HUES6 (cell line): ENCODE measurements around the gene CPT1B.
A peak's percentile ranks its signal among the peaks of the same experiment; 100 is the strongest.
"Not testable (repeated sequence)": the region's sequence is repeated elsewhere in the genome, so short reads cannot be mapped to it uniquely, and the experiment has no call there.

Experiments
- H3K27ac ChIP-seq: 2 replicates; pipeline ENCODE4 v1.7.0; 2013; ENCODE audit warnings: low read depth, mild to moderate bottlenecking, low read length, inconsistent platforms
- H3K27me3 ChIP-seq: 2 replicates; pipeline ENCODE4 v1.6.1; 2013; ENCODE audit warnings: low read length; ENCODE audit not compliant: control insufficient read depth, insufficient read depth
- H3K36me3 ChIP-seq: 2 replicates; pipeline ENCODE4 v1.6.1; 2013; ENCODE audit warnings: low read length; ENCODE audit not compliant: control insufficient read depth, insufficient read depth
- H3K4me1 ChIP-seq: 2 replicates; pipeline ENCODE4 v1.6.1; 2013; ENCODE audit warnings: low read length; ENCODE audit not compliant: control insufficient read depth, insufficient read depth
- H3K4me3 ChIP-seq: 2 replicates; pipeline ENCODE4 v1.5.1; 2013; ENCODE audit warnings: low read depth, low read length
- H3K9ac ChIP-seq: one replicate; pipeline ENCODE4 v1.6.1; 2013; ENCODE audit warnings: mild to moderate bottlenecking, low read length
- H3K9me3 ChIP-seq: 2 replicates; pipeline ENCODE4 v1.6.1; 2013; ENCODE audit warnings: low read depth, low read length; ENCODE audit not compliant: control insufficient read depth, insufficient read depth

Gene CPT1B

DNA sequence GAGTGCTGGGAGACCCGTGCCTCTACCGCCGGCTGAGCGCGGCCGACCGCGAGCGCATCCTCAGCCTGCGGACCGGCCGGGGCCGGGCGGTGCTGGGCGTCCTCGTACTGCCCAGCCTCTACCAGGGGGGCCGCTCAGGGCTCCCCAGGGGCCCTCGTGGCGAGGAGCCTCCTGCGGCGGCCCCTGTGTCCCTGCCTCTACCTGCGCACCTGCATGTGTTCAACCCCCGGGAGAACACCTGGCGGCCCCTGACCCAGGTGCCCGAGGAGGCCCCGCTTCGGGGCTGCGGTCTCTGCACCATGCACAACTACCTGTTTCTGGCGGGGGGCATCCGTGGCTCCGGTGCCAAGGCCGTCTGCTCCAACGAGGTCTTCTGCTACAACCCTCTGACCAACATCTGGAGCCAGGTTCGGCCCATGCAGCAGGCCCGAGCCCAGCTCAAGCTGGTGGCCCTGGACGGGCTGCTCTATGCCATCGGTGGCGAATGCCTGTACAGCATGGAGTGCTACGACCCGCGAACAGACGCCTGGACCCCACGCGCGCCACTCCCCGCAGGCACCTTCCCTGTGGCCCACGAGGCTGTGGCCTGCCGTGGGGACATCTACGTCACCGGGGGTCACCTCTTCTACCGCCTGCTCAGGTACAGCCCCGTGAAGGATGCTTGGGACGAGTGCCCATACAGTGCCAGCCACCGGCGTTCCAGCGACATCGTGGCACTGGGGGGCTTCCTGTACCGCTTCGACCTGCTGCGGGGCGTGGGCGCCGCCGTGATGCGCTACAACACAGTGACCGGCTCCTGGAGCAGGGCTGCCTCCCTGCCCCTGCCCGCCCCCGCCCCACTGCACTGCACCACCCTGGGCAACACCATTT, 29.1 kb downstream of the CPT1B start:
- Histone ChIP-seq H3K27ac (no peak overlapping the region), H3K9ac (no peak overlapping the region), H3K4me3 (no peak overlapping the region), H3K9me3 (no peaks in the 10 kb centered on the region), H3K36me3 (no peaks in the 10 kb centered on the region), H3K4me1 (no peaks in the 10 kb centered on the region), H3K27me3 (peaks cover 22% of the 10 kb centered on the region)

DNA sequence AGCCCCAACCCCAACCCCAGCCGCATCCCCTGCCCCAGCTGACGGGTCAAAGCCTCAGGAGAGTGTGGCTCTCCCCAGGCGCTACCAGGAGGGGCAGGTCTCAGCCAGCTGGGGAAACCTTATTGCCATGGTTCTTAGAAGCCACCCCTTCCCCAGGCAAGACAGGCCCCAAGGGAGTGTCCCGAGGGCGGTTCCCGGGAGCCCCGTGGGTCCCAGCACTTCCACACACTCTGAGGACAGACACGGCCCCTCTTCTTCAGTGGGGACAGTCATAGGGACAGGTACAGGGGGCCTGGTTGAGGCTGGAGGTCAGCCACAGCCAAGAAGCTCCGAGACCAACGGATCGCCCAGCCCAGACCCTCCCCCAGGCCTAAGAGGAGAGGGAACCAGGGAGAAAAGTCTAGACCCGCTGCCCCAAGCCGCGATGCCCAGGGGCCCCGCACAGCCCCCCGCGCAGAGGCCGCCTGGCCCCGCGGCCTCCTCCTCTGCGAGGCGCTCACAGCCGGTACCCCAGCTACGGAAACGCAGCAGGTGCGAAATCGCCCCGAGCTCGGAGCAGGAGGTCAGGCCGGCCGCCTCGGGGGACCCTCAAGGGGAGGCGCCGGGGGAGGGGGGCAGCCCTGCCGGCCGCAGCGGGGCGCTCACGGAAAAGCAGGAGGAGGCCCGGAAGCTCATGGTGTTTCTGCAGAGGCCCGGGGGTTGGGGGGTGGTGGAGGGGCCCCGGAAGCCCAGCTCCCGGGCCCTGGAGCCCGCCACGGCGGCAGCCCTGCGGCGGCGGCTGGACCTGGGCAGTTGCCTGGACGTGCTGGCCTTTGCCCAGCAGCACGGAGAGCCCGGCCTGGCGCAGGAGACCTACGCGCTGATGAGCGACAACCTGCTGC, 29.9 kb downstream of the CPT1B start:
- Histone ChIP-seq H3K36me3 (no peaks in the 10 kb centered on the region), H3K4me3 (no peak overlapping the region), H3K9ac (no peak overlapping the region), H3K4me1 (no peaks in the 10 kb centered on the region), H3K27ac (no peak overlapping the region), H3K9me3 (no peaks in the 10 kb centered on the region), H3K27me3 (peaks cover 22% of the 10 kb centered on the region)

DNA sequence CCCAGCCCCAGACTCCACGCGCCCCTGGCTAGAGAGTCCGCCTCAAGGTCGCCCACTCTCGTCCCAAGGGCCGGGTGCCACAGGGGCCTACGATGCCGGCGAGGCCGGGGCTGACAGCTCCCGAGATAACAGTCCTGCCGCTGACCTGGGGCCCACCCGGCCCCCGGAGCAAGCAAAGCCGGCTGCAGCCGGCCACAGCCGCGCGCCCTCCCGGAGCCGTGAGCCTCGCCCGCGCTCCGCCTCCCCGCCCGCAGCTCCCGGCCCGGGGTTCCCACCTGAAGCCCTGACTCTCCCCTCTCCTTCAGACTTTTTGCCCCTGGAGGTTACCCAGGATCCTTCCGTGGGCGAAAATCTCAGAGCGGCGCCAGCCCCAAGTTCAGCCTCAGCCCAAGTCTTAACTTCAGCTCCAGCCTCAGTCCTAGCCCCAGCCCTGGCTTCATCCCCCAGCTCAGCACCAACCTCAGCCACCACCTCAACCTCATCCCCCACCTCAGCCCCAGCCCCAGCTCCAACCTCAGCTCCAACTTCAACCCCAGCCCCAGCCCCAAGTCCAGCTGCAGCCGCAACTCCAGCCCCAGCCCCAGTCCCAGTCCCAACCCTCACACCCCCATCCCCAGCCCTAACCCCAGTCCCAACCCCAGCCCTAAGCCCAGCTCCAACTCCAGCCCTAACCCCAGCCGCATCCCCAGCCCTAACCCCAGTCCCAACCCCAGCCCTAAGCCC, 30.8 kb downstream of the CPT1B start:
- Histone ChIP-seq H3K9me3 (no peaks in the 10 kb centered on the region), H3K4me3 (no peak overlapping the region), H3K27ac (no peak overlapping the region), H3K4me1 (no peaks in the 10 kb centered on the region), H3K36me3 (no peaks in the 10 kb centered on the region), H3K9ac (no peak overlapping the region), H3K27me3 (peaks cover 22% of the 10 kb centered on the region)

DNA sequence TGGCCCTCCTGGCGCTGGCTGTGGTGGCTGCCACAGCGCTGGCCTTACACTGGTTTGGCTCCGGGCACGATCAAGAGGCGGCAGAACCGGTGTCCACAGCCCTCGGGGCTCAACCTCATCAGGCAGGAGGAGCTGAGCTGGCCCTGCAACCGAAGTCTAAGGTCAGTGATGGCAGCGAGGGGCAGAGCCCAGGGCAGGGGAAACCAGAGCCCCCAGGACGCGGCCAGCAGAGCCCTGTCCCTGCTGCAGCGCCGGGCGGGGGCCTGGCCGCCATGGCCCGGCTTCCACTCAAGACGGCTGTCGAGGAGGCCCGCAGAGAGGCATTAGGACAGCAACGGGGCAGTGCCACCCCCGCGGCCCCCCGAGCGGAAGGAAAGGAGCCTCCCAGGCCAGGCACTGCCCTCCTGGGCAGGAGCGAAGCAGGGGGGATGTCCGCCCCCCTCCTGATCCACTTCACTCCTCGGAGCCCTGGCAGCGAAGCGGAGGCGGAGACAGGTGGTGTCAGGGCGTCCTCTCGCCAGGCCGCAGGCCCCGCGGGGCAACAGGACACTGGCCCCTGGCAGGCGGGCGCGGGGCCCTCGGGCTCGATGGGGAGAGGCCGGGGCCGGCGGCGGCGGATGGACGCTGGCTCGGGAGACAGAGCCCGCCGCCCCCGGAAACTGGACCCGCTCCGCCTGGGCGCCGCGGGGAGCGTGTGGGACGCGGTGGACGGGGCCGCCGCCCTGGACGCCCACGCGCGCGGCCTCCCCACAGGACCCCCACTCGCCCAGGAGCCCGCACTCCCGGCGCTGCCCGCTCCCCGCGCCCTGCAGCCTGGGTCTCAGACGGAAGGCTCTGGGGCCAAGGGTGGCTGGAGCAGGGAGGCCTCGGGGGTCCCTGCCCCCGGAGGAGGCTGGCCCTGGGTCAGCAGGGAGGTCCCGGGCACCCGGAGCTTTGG, 31.6 kb downstream of the CPT1B start:
- no peak overlapping the region for H3K9ac ChIP-seq
- H3K27me3 ChIP-seq: peaks cover 22% of the 10 kb centered on the region

DNA sequence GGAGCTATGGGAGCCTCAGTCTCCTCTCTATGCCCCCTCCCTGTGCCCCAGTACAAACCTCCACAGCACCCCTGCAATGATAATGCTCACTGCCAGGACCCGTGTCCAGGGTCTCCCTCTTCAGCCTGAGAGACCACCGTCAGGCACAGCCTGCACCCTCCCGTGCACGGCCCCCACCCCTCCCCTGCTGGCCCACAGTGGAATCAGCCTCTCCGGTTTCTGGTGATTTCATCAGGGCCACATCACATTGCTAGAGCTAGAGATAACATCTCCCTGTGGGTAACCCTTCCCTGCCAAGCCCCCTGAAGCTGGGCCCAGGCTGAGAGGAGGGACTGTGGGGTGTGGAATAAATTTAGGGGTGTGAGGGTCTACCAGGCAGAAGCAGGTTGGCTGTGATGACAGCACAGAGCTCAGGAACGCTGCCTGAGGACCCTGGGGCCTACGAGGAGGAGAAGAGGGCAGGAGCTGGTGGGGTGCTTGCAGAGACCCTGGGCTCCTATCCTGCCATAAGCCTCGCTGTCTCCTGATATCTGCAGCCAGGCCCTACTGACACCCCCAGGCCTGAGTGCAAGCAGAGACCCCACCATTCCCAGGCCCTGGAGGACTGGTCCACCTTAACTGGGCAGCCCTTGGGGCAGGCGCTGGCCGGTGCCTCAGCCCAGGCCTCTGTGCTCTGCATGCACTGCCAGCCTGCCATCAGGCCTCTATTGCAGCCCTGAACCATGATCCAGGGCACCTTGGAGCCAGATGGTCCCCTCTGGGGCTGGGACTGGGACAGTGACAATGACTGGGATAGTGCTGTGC, 32.5 kb downstream of the CPT1B start, which contains the start of gene KLHDC7B:
KLHDC7B (plus strand) TSS at position 378 of the 804 bp plus-strand sequence; CDS start at position 723, 345 bp downstream.
- Histone ChIP-seq H3K4me3 (no peak within 1 kb of the TSS), H3K27ac (no peak within 1 kb of the TSS), H3K9me3 (no peaks in the 10 kb centered on the region), H3K36me3 (no peaks in the 10 kb centered on the region), H3K27me3 (peaks cover 22% of the 10 kb centered on the region), H3K9ac (no peak within 1 kb of the TSS), H3K4me1 (no peaks in the 10 kb centered on the region)

More for the DNA sequence above, 31.6 kb downstream of the CPT1B start:
- Histone ChIP-seq H3K4me3 (no peak overlapping the region), H3K4me1 (no peaks in the 10 kb centered on the region), H3K36me3 (no peaks in the 10 kb centered on the region), H3K27ac (no peak overlapping the region), H3K9me3 (no peaks in the 10 kb centered on the region)

DNA sequence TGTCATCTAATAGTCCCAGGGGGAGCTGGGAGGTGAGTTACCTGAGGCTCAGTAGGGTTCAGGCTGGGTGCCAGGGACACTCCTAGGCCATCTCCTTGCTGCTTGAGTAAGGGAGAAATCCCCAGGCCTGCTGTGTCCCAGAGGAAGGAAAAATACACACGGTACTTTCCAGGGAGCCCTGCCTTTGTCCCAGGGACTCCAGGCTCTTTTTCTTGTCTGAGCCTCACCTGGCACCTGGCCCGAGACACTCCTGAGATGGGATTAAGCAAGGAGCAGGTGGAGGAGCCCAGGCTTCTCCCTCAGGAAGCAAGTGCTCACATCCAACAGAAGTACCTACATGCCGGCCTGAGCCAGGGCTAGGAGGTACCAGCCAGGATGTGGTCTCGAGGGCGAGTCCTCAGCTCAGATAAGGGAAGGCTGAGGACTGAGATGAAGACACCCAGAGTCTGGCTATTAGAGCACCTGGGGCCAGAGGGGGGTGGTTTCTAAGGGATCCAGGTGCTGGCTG, 33.4 kb downstream of the CPT1B start:
- H3K4me3 ChIP-seq: no peak overlapping the region
- no peak overlapping the region for H3K9ac ChIP-seq
- H3K4me1 ChIP-seq: no peaks in the 10 kb centered on the region
- H3K27me3 ChIP-seq: peaks cover 22% of the 10 kb centered on the region
- H3K27ac ChIP-seq: no peak overlapping the region
- no peaks in the 10 kb centered on the region for H3K9me3 ChIP-seq
- H3K36me3 ChIP-seq: no peaks in the 10 kb centered on the region

DNA sequence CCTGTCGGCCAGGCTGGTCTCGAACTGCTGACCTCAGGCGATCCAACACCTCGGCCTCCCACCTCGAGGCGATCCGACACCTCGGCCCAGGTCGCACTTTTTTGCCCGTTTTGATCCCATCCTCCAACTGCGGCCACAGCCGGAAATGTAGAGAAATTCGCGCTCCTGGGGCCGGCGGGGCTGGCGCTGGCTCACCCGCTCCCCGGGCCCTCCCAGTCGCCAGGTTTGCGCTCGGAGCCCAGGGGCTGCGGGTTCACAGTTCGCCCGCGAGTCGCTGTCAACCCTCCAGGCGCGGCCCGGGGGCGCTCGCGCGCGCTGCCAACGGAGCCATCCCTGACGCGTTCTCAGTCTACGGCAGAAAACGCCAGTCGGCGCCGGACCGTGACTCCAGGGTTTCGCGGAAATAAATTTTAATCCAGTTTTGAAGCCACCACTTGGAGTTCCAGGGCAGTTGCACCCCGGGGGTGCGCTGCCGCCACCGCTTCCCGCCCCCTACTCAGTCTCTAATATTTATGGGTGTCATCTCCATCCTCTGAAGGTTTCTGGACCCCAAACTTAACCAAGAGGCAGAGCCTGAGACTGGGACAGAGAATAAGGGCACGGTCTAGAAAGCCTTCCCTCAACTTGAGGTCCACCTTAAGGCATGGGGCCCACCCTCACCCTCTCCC, 34.0 kb downstream of the CPT1B start:
- Histone ChIP-seq H3K27me3 (peaks cover 22% of the 10 kb centered on the region), H3K27ac (no peak overlapping the region), H3K4me1 (no peaks in the 10 kb centered on the region), H3K36me3 (no peaks in the 10 kb centered on the region), H3K9me3 (no peaks in the 10 kb centered on the region), H3K4me3 (peak overlapping the region; percentile 49), H3K9ac (no peak overlapping the region)

DNA sequence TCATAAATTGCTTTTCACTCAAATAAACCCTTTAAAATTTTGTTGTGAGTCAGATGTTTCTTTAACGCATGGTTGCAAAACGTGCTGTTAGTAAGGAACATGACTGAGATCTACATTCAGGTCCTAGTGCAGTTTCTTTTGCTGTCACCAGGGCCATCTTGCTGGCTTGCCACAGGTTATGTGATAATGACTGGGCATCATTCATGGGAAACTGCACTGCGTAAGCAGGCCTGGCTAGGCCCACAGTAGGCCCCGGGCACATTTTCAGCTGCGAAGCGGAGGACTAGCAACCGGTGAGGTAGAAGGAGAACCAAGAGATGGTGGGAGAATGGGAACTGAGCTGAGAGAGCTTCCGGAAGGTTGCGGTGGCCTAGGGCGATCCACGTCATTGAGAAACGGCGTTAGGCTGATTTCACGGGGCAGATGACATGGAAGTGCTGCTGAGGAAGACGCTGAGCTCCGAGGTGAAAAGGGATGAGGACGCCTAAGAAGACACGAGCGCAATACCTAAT, 35.8 kb downstream of the CPT1B start:
- Histone ChIP-seq H3K9me3 (no peaks in the 10 kb centered on the region), H3K27me3 (peaks cover 22% of the 10 kb centered on the region), H3K4me3 (no peak overlapping the region), H3K27ac (no peak overlapping the region), H3K9ac (no peak overlapping the region), H3K36me3 (no peaks in the 10 kb centered on the region), H3K4me1 (no peaks in the 10 kb centered on the region)

DNA sequence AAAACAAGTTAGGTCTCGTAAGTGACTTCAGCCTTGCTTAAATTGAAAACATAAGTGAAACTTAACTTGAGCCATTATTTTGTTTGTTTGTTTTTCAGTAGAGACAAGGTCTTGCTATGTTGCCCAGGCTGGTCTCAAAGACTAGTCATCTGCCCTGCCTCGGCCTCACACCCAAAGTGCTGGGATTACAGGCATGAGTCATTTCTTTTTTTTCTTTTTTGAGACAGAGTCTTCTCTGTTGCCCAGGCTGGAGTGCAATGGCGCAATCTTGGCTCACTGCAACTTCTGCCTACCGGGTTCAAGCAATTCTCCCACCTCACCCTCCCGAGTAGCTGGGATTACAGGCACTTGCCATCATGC, 36.6 kb downstream of the CPT1B start:
- H3K27me3 ChIP-seq: peaks cover 22% of the 10 kb centered on the region
- H3K27ac ChIP-seq, H3K9me3 ChIP-seq, H3K4me1 ChIP-seq, H3K36me3 ChIP-seq, H3K9ac ChIP-seq, H3K4me3 ChIP-seq: not testable (repeated sequence)
